ENCODE results near the gene ILF2.
A peak's percentile ranks its signal among the peaks of the same experiment; 100 is the strongest.

Gene ILF2

DNA sequence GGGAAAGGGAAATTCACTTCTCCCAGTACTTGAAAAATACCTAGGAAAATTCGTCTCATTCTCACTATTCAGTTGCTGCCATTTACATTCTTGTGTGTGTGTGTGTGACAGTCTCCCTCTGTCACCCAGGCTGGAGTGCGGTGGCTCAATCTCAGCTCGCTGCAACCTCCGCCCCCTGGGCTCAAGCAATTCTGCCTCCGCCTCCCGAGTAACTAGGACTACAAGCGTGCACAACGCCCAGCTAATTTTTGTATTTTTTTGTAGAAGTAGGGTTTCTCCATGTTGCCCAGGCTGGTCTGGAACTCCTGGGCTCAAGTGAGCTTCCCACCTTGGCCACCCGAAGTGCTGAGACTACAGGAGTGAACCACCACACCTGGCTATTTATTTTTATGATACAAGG is 11.1 kb downstream of the ILF2 start:
- ATAC-seq: no peak
- TF ChIP-seq, protein P1, sequence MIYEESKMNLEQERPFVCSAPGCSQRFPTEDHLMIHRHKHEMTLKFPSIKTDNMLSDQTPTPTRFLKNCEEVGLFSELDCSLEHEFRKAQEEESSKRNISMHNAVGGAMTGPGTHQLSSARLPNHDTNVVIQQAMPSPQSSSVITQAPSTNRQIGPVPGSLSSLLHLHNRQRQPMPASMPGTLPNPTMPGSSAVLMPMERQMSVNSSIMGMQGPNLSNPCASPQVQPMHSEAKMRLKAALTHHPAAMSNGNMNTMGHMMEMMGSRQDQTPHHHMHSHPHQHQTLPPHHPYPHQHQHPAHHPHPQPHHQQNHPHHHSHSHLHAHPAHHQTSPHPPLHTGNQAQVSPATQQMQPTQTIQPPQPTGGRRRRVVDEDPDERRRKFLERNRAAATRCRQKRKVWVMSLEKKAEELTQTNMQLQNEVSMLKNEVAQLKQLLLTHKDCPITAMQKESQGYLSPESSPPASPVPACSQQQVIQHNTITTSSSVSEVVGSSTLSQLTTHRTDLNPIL (CRISPR knock-in tag; IDR thresholded peaks at IDR 0.05; ENCODE audit: low read depth): no peak
- TF ChIP-seq PPARA (CRISPR knock-in tag; IDR thresholded peaks at IDR 0.05; ENCODE audit: borderline replicate concordance): no peak
- TF ChIP-seq TCF4 (CRISPR knock-in tag; IDR thresholded peaks at IDR 0.05; ENCODE audit: borderline replicate concordance): no peak
- TF ChIP-seq RARB (CRISPR knock-in tag; IDR thresholded peaks at IDR 0.05): no peak
- no peak for TF ChIP-seq ZC3H10 (CRISPR knock-in tag; IDR thresholded peaks at IDR 0.05)
- TF ChIP-seq, protein P2, sequence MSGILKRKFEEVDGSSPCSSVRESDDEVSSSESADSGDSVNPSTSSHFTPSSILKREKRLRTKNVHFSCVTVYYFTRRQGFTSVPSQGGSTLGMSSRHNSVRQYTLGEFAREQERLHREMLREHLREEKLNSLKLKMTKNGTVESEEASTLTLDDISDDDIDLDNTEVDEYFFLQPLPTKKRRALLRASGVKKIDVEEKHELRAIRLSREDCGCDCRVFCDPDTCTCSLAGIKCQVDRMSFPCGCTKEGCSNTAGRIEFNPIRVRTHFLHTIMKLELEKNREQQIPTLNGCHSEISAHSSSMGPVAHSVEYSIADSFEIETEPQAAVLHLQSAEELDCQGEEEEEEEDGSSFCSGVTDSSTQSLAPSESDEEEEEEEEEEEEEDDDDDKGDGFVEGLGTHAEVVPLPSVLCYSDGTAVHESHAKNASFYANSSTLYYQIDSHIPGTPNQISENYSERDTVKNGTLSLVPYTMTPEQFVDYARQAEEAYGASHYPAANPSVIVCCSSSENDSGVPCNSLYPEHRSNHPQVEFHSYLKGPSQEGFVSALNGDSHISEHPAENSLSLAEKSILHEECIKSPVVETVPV (CRISPR knock-in tag; IDR thresholded peaks at IDR 0.05): no peak
- TF ChIP-seq ZNF8 (CRISPR knock-in tag; IDR thresholded peaks at IDR 0.05): no peak
- TF ChIP-seq OSR1 (CRISPR knock-in tag; IDR thresholded peaks at IDR 0.05): no peak
- TF ChIP-seq, protein P3, sequence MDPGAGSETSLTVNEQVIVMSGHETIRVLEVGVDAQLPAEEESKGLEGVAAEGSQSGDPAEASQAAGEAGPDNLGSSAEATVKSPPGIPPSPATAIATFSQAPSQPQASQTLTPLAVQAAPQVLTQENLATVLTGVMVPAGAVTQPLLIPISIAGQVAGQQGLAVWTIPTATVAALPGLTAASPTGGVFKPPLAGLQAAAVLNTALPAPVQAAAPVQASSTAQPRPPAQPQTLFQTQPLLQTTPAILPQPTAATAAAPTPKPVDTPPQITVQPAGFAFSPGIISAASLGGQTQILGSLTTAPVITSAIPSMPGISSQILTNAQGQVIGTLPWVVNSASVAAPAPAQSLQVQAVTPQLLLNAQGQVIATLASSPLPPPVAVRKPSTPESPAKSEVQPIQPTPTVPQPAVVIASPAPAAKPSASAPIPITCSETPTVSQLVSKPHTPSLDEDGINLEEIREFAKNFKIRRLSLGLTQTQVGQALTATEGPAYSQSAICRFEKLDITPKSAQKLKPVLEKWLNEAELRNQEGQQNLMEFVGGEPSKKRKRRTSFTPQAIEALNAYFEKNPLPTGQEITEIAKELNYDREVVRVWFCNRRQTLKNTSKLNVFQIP (CRISPR knock-in tag; IDR thresholded peaks at IDR 0.05; ENCODE audit: borderline replicate concordance, low read depth): no peak
- TF ChIP-seq ZNF70 (CRISPR knock-in tag; IDR thresholded peaks at IDR 0.05): no peak
- TF ChIP-seq, protein P4, sequence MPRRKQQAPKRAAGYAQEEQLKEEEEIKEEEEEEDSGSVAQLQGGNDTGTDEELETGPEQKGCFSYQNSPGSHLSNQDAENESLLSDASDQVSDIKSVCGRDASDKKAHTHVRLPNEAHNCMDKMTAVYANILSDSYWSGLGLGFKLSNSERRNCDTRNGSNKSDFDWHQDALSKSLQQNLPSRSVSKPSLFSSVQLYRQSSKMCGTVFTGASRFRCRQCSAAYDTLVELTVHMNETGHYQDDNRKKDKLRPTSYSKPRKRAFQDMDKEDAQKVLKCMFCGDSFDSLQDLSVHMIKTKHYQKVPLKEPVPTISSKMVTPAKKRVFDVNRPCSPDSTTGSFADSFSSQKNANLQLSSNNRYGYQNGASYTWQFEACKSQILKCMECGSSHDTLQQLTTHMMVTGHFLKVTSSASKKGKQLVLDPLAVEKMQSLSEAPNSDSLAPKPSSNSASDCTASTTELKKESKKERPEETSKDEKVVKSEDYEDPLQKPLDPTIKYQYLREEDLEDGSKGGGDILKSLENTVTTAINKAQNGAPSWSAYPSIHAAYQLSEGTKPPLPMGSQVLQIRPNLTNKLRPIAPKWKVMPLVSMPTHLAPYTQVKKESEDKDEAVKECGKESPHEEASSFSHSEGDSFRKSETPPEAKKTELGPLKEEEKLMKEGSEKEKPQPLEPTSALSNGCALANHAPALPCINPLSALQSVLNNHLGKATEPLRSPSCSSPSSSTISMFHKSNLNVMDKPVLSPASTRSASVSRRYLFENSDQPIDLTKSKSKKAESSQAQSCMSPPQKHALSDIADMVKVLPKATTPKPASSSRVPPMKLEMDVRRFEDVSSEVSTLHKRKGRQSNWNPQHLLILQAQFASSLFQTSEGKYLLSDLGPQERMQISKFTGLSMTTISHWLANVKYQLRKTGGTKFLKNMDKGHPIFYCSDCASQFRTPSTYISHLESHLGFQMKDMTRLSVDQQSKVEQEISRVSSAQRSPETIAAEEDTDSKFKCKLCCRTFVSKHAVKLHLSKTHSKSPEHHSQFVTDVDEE (CRISPR knock-in tag; IDR thresholded peaks at IDR 0.05): no peak
- TF ChIP-seq GLIS3 (CRISPR knock-in tag; IDR thresholded peaks at IDR 0.05): no peak
- no peak for TF ChIP-seq CSDC2 (CRISPR knock-in tag; IDR thresholded peaks at IDR 0.05)
- no peak for TF ChIP-seq BACH2 (CRISPR knock-in tag; IDR thresholded peaks at IDR 0.05; ENCODE audit: borderline replicate concordance)
- TF ChIP-seq ISL1 (CRISPR knock-in tag; IDR thresholded peaks at IDR 0.05): no peak
- TF ChIP-seq ZFP30 (CRISPR knock-in tag; IDR thresholded peaks at IDR 0.05): no peak
- no peak for TF ChIP-seq ARNTL (CRISPR knock-in tag; IDR thresholded peaks at IDR 0.05; ENCODE audit: borderline replicate concordance, low read depth)
- no peak for TF ChIP-seq ESRRG (CRISPR knock-in tag; IDR thresholded peaks at IDR 0.05)
- TF ChIP-seq, protein P5, sequence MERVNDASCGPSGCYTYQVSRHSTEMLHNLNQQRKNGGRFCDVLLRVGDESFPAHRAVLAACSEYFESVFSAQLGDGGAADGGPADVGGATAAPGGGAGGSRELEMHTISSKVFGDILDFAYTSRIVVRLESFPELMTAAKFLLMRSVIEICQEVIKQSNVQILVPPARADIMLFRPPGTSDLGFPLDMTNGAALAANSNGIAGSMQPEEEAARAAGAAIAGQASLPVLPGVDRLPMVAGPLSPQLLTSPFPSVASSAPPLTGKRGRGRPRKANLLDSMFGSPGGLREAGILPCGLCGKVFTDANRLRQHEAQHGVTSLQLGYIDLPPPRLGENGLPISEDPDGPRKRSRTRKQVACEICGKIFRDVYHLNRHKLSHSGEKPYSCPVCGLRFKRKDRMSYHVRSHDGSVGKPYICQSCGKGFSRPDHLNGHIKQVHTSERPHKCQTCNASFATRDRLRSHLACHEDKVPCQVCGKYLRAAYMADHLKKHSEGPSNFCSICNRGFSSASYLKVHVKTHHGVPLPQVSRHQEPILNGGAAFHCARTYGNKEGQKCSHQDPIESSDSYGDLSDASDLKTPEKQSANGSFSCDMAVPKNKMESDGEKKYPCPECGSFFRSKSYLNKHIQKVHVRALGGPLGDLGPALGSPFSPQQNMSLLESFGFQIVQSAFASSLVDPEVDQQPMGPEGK (CRISPR knock-in tag; IDR thresholded peaks at IDR 0.05; ENCODE audit: borderline replicate concordance): no peak
- TF ChIP-seq TOX (CRISPR knock-in tag; IDR thresholded peaks at IDR 0.05; ENCODE audit: borderline replicate concordance): no peak

DNA sequence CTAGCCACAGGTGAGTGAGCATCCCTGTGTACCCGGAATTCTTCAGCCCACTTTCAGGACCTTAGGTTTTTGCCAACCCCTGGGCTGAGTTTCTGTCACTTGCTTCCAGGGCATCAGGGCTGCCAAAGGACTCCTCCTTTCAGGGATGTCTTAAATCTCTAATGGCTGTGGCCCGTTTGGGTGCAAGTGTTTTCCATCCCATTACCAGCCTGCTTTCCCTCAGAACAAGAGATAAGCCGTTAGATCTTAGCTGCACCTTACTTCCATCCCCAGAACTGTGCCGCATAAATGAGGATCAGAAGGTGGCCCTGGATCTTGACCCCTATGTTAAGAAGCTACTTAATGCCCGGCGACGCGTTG is 11.6 kb downstream of the ILF2 start:
- ATAC-seq: peak; percentile 13
- TF ChIP-seq CSDC2 (CRISPR knock-in tag; IDR thresholded peaks at IDR 0.05): no peak
- TF ChIP-seq, protein P3 (CRISPR knock-in tag; IDR thresholded peaks at IDR 0.05; ENCODE audit: borderline replicate concordance, low read depth): no peak
- no peak for TF ChIP-seq BACH2 (CRISPR knock-in tag; IDR thresholded peaks at IDR 0.05; ENCODE audit: borderline replicate concordance)
- no peak for TF ChIP-seq SNAI2 (CRISPR knock-in tag; IDR thresholded peaks at IDR 0.05)
- TF ChIP-seq TCF4 (CRISPR knock-in tag; IDR thresholded peaks at IDR 0.05; ENCODE audit: borderline replicate concordance): no peak
- TF ChIP-seq PPARA (CRISPR knock-in tag; IDR thresholded peaks at IDR 0.05; ENCODE audit: borderline replicate concordance): no peak

Data from SK-N-SH treated with all-trans-retinoic acid at 6 μM for 48 hours (cell line).